Fibroblast of villous mesenchyme (primary cell): Measurements from ENCODE around the gene BCL11A. TPM values are rescaled to one million over a fixed set of nuclear protein-coding genes. Genes with fewer than 3 reads are reported as not detected.

Experiments used
- DNase-seq: peaks from one replicate; pipeline ENCODE4 v3.0.0-alpha.2; 2010; ENCODE audit warnings: low read depth
- H3K4me3 ChIP-seq: 2 replicates; pipeline ENCODE4 v1.5.1; 2011; ENCODE audit warnings: low read depth, mild to moderate bottlenecking, low read length
- total RNA-seq: library from RNA; depleted of rRNA; stranded (reverse); fragments of >200 nt; gene quantifications from 2 replicates; pipeline ENCODE4 v1.2.3, GENCODE V29; 2012
- TF ChIP-seq, protein P1 (sequence below): IDR thresholded peaks from 2 replicates; pipeline ENCODE4 v1.5.1; 2012; ENCODE audit warnings: low read depth, mild to moderate bottlenecking, low read length; ENCODE audit not compliant: insufficient read depth

The BCL11A gene
- total RNA-seq, 1 donor: 0.43 TPM

DNA sequence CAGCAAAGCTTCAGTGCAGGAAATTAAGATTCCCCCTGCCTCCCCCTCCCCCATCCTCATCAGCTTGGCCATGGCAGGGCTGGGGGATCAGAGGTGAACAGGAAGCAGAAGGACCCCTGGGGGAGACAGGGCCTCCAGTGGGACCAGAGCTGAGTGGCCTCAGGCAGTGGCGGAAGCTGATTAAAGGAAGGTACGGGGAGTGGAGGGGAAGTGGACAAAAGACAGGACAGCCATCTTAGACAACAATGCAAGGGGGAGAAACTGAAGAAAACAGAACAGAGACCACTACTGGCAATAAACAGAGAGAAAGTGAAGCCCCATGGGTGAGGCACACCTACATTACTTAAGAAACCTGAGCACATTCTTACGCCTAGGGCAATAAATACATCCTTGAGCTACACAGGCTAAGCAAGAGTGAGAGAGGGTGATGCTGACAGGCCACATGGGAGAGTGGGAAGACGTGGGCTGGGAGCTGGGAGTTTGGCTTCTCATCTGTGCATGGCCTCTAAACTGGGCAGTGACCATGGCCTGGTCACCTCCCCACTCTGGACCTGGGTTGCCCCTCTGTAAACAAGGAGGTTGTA lies 59.6 kb downstream of the BCL11A start:
- no peak for DNase-seq
- TF ChIP-seq, protein P1, sequence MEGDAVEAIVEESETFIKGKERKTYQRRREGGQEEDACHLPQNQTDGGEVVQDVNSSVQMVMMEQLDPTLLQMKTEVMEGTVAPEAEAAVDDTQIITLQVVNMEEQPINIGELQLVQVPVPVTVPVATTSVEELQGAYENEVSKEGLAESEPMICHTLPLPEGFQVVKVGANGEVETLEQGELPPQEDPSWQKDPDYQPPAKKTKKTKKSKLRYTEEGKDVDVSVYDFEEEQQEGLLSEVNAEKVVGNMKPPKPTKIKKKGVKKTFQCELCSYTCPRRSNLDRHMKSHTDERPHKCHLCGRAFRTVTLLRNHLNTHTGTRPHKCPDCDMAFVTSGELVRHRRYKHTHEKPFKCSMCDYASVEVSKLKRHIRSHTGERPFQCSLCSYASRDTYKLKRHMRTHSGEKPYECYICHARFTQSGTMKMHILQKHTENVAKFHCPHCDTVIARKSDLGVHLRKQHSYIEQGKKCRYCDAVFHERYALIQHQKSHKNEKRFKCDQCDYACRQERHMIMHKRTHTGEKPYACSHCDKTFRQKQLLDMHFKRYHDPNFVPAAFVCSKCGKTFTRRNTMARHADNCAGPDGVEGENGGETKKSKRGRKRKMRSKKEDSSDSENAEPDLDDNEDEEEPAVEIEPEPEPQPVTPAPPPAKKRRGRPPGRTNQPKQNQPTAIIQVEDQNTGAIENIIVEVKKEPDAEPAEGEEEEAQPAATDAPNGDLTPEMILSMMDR: no peak

DNA sequence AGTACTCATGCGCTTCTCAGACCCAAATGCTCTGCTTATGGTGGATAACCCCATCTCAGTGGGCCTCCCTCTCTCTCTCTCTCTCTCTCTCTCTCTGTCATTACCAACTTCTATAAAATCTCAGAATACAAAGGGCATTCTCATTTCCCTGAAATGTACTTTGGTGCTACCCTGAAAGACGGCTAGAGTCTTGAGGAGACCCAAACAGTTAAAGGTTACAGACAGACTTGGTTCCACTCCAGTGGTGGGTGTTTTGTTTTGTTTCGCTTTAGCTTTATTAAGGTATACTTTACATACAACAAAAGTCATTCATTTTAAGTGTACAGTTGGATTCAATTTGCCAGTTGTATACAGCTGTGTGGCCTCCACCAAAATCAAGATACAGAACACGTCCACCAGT lies 60.9 kb downstream of the BCL11A start:
- no peak overlapping the region for H3K4me3 ChIP-seq
- no peak for DNase-seq
- TF ChIP-seq, protein P1: no peak

More for the DNA sequence above, 59.6 kb downstream of the BCL11A start:
- H3K4me3 ChIP-seq: no peak overlapping the region

GRCh38 chr2:60490848-60491247 lies 62.6 kb downstream of the BCL11A start:
- TF ChIP-seq, protein P1: no peak
- H3K4me3 ChIP-seq: no peak overlapping the region
- DNase-seq: no peak

GRCh38 chr2:60490441-60490840 lies 63.0 kb downstream of the BCL11A start:
- H3K4me3 ChIP-seq: no peak overlapping the region
- TF ChIP-seq, protein P1: no peak
- DNase-seq: no peak

DNA sequence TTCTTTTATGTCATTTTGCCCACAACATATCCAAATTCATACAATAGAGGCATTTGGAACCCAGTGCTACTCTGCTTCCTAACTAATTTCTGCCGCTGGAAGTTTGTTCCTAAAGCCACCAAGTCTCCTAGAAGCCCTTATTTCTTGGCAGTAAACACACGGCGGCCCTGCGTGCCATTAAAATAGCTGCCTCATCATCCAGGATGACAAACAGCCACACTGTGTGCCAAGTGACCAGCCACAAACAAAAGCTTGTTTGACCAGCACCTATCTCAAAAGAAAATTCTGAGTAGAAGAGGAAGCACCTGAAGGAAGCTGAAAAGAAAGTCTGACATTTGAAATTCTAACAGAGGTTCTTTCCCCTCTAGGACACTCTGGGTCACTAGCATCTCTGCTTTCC lies 64.2 kb downstream of the BCL11A start:
- DNase-seq: no peak
- H3K4me3 ChIP-seq: no peak overlapping the region
- TF ChIP-seq, protein P1: no peak

- no peak overlapping the region for H3K4me3 ChIP-seq
- no peak for DNase-seq
- TF ChIP-seq, protein P1: no peak
Observed at GRCh38 chr2:60488291-60488690, 65.2 kb downstream of the BCL11A start.

GRCh38 chr2:60487174-60487573 lies 66.3 kb downstream of the BCL11A start:
- TF ChIP-seq, protein P1: no peak
- DNase-seq: no peak
- no peak overlapping the region for H3K4me3 ChIP-seq
